Smooth muscle cell (in vitro differentiated cells): Measurements from ENCODE around the gene IFIT1B. TPM values are rescaled to one million over a fixed set of nuclear protein-coding genes. Genes with fewer than 3 reads are reported as not detected.
A peak's percentile ranks its signal among the peaks of the same experiment; 100 is the strongest.

ENCODE experiments used
- DNase-seq: peaks from one replicate; lab custom pipeline; 2025; ENCODE audit not compliant: unreplicated experiment; lab: John Stamatoyannopoulos, UW
- H2AFZ ChIP-seq: fragments of 200-600 bp; sonication (generic); 2 replicates; pipeline ENCODE4 v1.6.0; 2016; ENCODE audit warnings: antibody characterized with exemption, low read depth, mild to moderate bottlenecking
- H3F3A ChIP-seq: fragments of 200-600 bp; sonication (generic); 2 replicates; pipeline ENCODE4 v1.6.0; 2017; ENCODE audit warnings: antibody characterized with exemption, low read depth
- H3K27ac ChIP-seq: fragments of 200-600 bp; sonication (generic); 2 replicates; pipeline ENCODE4 v1.5.1; 2016; ENCODE audit warnings: low read depth, mild to moderate bottlenecking
- H3K27me3 ChIP-seq: fragments of 200-600 bp; sonication (generic); 2 replicates; pipeline ENCODE4 v1.6.1; 2016; ENCODE audit warnings: low read depth, mild to moderate bottlenecking
- H3K36me3 ChIP-seq: fragments of 200-600 bp; sonication (generic); 2 replicates; pipeline ENCODE4 v1.5.1; 2016; ENCODE audit warnings: low read depth
- H3K4me1 ChIP-seq: fragments of 200-600 bp; sonication (generic); 2 replicates; pipeline ENCODE4 v1.5.1; 2016; ENCODE audit warnings: low read depth
- H3K4me2 ChIP-seq: fragments of 200-600 bp; sonication (generic); 2 replicates; pipeline ENCODE4 v1.6.0; 2016; ENCODE audit warnings: mild to moderate bottlenecking
- H3K4me3 ChIP-seq: fragments of 200-600 bp; sonication (generic); 2 replicates; pipeline ENCODE4 v1.5.1; 2016; ENCODE audit warnings: mild to moderate bottlenecking
- H3K79me2 ChIP-seq: fragments of 200-600 bp; sonication (generic); 2 replicates; pipeline ENCODE4 v1.6.0; 2016; ENCODE audit warnings: low read depth, mild to moderate bottlenecking
- H3K9ac ChIP-seq: fragments of 200-600 bp; sonication (generic); 2 replicates; pipeline ENCODE4 v1.6.0; 2016; ENCODE audit warnings: low read depth
- H3K9me3 ChIP-seq: fragments of 200-600 bp; sonication (generic); replicated peaks from 2 replicates; pipeline ENCODE4 v1.5.1; 2016; ENCODE audit warnings: low read depth
- H4K20me1 ChIP-seq: fragments of 200-600 bp; sonication (generic); 2 replicates; pipeline ENCODE4 v1.6.0; 2016; ENCODE audit warnings: low read depth
- WGBS: methylation state at CpG from one replicate; pipeline ENCODE4 v1.1.7; 2016; ENCODE audit warnings: low lambda C conversion rate; 5-methylcytosine and 5-hydroxymethylcytosine counted together
- polyA plus RNA-seq: library from polyadenylated mRNA; unstranded; fragments of >200 nt; fragmentation: Nextera tagmentation; extraction: Ambion mirVana; gene quantifications from 2 replicates; pipeline ENCODE4 v1.2.1, GENCODE V29; 2016
- total RNA-seq: library from RNA; depleted of rRNA; stranded (reverse); fragments of >200 nt; gene quantifications from 2 replicates; pipeline ENCODE4 v1.2.3, GENCODE V29; 2014
- TF ChIP-seq, protein P1 (sequence below): fragments of 200-600 bp; sonication (generic); IDR thresholded peaks from 2 replicates; pipeline ENCODE4 v1.5.1; 2017; ENCODE audit warnings: borderline replicate concordance, mild to moderate bottlenecking, antibody characterized with exemption; ENCODE audit not compliant: insufficient read depth, poor library complexity, severe bottlenecking

Gene IFIT1B
- total and polyA plus RNA-seq, 2 experiments from 2014 or later = not detected

DNA sequence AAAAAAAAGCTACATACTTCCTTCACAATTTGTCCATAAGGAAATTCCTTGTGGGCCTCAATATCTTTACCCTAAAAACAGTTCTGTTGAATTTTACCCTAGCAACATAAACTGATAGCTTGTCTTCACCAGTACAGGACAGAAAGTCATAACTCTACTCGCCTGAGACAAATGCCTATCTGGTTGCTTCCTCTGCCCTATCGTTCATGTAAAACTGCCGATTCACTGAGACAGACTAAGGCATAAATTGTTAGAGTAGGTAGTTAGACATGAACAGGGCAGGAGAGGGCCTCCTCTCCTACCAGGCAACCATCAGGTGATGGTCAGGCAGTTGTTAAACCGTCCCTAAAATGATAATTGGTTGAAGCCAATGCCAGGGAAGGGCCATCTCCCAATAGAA, 25.1 kb upstream of the IFIT1B start:
- Histone ChIP-seq H3K36me3 (no peaks in the 10 kb centered on the region), H4K20me1 (no peaks in the 10 kb centered on the region), H3K27ac (peak overlapping the region; percentile 99), H3F3A (peaks cover 23% of the 10 kb centered on the region), H3K79me2 (no peaks in the 10 kb centered on the region), H3K4me2 (peak overlapping the region; percentile 81), H2AFZ (peak overlapping the region; percentile 40), H3K4me1 (peaks cover 34% of the 10 kb centered on the region), H3K9me3 (no peaks in the 10 kb centered on the region), H3K27me3 (no peaks in the 10 kb centered on the region), H3K9ac (peak overlapping the region; percentile 75), H3K4me3 (no peak overlapping the region)
- no peak for DNase-seq
- TF ChIP-seq, protein P1, sequence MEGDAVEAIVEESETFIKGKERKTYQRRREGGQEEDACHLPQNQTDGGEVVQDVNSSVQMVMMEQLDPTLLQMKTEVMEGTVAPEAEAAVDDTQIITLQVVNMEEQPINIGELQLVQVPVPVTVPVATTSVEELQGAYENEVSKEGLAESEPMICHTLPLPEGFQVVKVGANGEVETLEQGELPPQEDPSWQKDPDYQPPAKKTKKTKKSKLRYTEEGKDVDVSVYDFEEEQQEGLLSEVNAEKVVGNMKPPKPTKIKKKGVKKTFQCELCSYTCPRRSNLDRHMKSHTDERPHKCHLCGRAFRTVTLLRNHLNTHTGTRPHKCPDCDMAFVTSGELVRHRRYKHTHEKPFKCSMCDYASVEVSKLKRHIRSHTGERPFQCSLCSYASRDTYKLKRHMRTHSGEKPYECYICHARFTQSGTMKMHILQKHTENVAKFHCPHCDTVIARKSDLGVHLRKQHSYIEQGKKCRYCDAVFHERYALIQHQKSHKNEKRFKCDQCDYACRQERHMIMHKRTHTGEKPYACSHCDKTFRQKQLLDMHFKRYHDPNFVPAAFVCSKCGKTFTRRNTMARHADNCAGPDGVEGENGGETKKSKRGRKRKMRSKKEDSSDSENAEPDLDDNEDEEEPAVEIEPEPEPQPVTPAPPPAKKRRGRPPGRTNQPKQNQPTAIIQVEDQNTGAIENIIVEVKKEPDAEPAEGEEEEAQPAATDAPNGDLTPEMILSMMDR = no peak
- 47% methylated on average over 4 of the region's 4 CpGs for WGBS

DNA sequence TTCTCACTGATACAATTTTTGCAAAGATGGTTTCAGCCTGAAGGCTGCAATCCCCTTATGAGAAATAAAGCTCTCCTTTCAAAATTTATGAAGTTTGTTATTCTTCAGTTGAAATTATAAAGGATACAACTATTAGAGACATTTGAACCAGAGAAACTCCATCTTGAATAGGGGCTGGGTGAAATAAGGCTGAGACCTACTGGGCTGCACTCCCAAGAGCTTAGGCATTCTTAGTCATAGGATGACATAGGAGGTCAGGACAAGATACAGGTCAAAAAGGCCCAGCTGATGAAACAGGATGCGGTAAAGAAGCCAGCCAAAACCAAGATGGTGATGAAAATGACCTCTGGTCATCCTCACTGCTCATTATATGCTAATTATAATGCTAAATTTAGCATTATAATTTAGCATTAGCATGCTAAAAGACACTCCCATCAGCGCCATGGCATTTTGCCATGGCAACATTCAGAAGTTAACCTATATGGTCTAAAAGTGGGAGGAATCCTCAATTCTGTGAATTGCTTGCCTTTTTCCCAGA, 22.4 kb upstream of the IFIT1B start:
- Histone ChIP-seq H3F3A (peaks cover 14% of the 10 kb centered on the region), H3K27me3 (no peaks in the 10 kb centered on the region), H2AFZ (no peak overlapping the region), H3K36me3 (no peaks in the 10 kb centered on the region), H3K4me1 (peaks cover 14% of the 10 kb centered on the region), H3K27ac (no peak overlapping the region), H3K4me2 (no peak overlapping the region), H3K9ac (no peak overlapping the region), H3K79me2 (no peaks in the 10 kb centered on the region), H3K9me3 (no peaks in the 10 kb centered on the region), H3K4me3 (no peak overlapping the region), H4K20me1 (no peaks in the 10 kb centered on the region)
- WGBS = 90% methylated on average over 2 of the region's 2 CpGs
- TF ChIP-seq, protein P1 = no peak
- DNase-seq = no peak

DNA sequence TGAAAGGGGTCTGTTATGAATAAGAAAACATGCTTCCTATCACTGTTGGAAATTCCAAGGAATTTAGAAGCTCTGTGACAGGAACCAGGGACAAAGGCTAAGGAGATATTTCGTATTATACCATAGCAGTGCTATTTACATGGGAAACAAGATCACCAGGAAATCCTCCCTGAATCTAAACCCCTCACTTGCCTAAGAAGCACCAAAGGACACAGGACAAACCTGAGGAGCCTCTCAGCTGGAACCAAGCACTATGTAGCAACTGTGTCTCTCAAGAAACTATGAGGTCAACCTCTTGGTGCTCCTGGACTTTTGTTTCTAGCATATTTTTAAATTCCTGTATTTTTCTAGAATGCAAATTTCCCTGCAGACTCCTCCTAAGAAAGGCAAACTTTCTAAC, 20.8 kb upstream of the IFIT1B start:
- H3F3A ChIP-seq = peaks cover 5% of the 10 kb centered on the region
- H3K9ac ChIP-seq = peak overlapping the region; percentile 8
- peak overlapping the region; percentile 50 for H3K27ac ChIP-seq
- H3K4me3 ChIP-seq = no peak overlapping the region
- DNase-seq = no peak
- H3K27me3 ChIP-seq = no peaks in the 10 kb centered on the region
- no peaks in the 10 kb centered on the region for H3K4me1 ChIP-seq
- H3K9me3 ChIP-seq = no peaks in the 10 kb centered on the region
- H3K79me2 ChIP-seq = no peaks in the 10 kb centered on the region
- H2AFZ ChIP-seq = peak overlapping the region; percentile 33
- no peaks in the 10 kb centered on the region for H4K20me1 ChIP-seq
- peak overlapping the region; percentile 46 for H3K4me2 ChIP-seq
- TF ChIP-seq, protein P1 = no peak
- WGBS = 27% methylated on average over 1 of the region's 1 CpG
- H3K36me3 ChIP-seq = no peaks in the 10 kb centered on the region

DNA sequence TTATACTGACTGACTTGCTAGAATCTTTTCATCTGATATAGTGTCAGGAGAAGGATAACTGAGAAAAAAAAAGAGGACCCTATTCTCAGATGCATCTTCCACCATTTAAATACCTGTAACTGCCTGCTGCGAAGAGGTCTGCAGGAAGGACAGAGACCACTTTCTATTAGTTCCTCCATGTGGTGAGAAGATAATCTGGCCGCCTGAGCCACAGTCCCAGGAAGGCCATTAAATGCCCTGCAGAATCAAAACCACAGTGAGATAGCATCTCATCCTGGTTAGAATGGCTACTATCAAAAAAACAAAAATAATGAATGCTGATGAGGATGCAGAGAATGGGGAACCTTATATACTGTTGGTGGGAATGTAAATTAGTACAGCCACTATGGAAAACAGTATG, 19.9 kb upstream of the IFIT1B start:
- no peak overlapping the region for H2AFZ ChIP-seq
- no peaks in the 10 kb centered on the region for H3K9me3 ChIP-seq
- no peaks in the 10 kb centered on the region for H3K27me3 ChIP-seq
- H3K79me2 ChIP-seq = no peaks in the 10 kb centered on the region
- no peaks in the 10 kb centered on the region for H3K4me1 ChIP-seq
- 59% methylated on average over 2 of the region's 2 CpGs for WGBS
- H3K9ac ChIP-seq = no peak overlapping the region
- peaks cover 5% of the 10 kb centered on the region for H3F3A ChIP-seq
- no peak for DNase-seq
- no peak overlapping the region for H3K4me2 ChIP-seq
- TF ChIP-seq, protein P1 = no peak
- H4K20me1 ChIP-seq = no peaks in the 10 kb centered on the region
- no peak overlapping the region for H3K4me3 ChIP-seq
- no peaks in the 10 kb centered on the region for H3K36me3 ChIP-seq
- no peak overlapping the region for H3K27ac ChIP-seq
